ENCODE measurements around the gene IFT172. TPM values are rescaled to one million over a fixed set of nuclear protein-coding genes. Genes with fewer than 3 reads are reported as not detected.
"Not testable (repeated sequence)": the region's sequence is repeated elsewhere in the genome, so short reads cannot be mapped to it uniquely, and the experiment has no call there.

The IFT172 gene
- total RNA-seq, 1 donor from 2014 or later, result 43.6 TPM

DNA sequence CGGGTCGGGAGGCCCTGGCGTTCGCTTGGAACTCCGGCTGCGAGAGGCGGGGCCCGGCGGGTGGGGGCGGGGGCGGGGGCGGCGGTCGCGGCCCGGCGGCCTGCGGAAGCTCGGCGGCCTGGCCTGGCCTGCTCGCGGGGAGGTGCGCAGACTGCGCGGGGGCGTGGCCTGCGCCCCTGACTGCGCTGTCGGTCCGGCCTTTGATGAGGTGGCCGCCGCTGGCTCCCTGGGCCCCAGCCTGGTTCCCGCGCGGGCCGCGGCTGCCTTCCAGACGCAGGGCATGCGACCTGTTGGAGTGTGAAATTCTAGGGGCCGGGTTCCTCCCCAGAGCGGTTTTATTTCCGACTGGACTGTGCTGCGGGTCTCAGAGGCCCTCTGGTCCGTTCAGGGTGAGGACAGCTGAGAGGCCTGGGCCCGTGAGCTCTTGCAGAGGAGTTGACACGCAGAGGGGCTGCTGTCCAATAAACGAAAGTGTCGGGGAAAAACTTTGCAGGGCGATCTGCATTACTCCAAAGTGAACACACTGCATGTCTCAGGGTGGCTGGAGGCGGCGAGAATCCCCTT is 60.5 kb downstream of the IFT172 start:
- Mint-ChIP-seq H3K4me1 (ENCODE audit: low read depth, unreplicated experiment) (peaks cover 19% of the 10 kb centered on the region), H3K9me3 (ENCODE audit: unreplicated experiment) (peaks cover 12% of the 10 kb centered on the region), H3K27ac (ENCODE audit: unreplicated experiment) (peak overlapping the region; percentile 95), H3K4me3 (ENCODE audit: unreplicated experiment) (peak overlapping the region; percentile 99), H3K27me3 (ENCODE audit: unreplicated experiment) (peaks cover 3% of the 10 kb centered on the region), H3K36me3 (ENCODE audit: unreplicated experiment) (no peaks in the 10 kb centered on the region)
- peak; percentile 86 for DNase-seq
- TF ChIP-seq, protein P1, sequence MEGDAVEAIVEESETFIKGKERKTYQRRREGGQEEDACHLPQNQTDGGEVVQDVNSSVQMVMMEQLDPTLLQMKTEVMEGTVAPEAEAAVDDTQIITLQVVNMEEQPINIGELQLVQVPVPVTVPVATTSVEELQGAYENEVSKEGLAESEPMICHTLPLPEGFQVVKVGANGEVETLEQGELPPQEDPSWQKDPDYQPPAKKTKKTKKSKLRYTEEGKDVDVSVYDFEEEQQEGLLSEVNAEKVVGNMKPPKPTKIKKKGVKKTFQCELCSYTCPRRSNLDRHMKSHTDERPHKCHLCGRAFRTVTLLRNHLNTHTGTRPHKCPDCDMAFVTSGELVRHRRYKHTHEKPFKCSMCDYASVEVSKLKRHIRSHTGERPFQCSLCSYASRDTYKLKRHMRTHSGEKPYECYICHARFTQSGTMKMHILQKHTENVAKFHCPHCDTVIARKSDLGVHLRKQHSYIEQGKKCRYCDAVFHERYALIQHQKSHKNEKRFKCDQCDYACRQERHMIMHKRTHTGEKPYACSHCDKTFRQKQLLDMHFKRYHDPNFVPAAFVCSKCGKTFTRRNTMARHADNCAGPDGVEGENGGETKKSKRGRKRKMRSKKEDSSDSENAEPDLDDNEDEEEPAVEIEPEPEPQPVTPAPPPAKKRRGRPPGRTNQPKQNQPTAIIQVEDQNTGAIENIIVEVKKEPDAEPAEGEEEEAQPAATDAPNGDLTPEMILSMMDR (IDR thresholded peaks at IDR 0.05; ENCODE audit: partially characterized antibody, unreplicated experiment), result no peak

DNA sequence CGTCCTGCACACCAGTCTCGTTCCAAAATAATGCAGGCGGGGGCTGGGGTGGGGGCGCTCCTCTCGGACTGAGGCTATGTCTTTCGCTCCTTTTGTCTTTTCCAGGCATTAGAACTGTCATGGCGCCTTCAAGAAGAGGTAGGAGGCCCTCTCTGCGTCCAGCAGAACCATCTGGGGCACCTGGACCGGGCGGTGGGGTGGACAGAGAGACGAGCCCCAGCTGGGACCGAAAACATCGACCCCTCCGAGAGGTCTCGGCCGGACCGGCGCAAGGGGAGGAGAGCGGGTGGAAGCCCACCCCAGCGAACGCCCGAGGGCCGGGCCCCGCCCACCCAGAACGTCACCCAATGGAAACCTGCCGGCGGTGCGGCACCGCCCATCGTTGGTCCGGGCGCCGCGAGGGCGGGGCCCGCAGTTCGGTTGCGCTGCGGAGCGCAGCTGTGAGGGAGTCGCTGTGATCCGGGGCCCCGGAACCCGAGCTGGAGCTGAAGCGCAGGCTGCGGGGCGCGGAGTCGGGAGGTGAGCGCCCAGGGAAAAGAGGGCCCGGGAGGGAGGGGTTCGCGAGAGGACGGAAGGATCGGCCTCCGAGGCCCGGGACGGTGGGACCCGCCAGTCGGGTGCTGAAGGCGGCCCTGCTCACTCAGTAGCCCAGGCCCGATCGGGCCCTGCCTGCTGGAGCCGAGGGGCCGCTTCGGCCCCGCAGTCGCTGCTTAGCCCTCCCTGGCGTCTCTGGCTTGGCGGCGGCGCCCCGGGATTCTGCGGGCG is 61.1 kb downstream of the IFT172 start, which contains the start of gene NRBP1:
TSS of gene NRBP1 (plus strand) at position 419 of the 765 bp plus-strand sequence. CDS start 4,643 bp downstream, outside the sequence.
- TF ChIP-seq, protein P1 (IDR thresholded peaks at IDR 0.05; ENCODE audit: partially characterized antibody, unreplicated experiment), result no peak
- Mint-ChIP-seq H3K27me3 (ENCODE audit: unreplicated experiment) (peaks cover 3% of the 10 kb centered on the region), H3K4me1 (ENCODE audit: low read depth, unreplicated experiment) (peaks cover 19% of the 10 kb centered on the region), H3K4me3 (ENCODE audit: unreplicated experiment) (peak within 1 kb of the TSS; percentile 99), H3K36me3 (ENCODE audit: unreplicated experiment) (no peaks in the 10 kb centered on the region), H3K9me3 (ENCODE audit: unreplicated experiment) (peaks cover 12% of the 10 kb centered on the region), H3K27ac (ENCODE audit: unreplicated experiment) (peak within 1 kb of the TSS; percentile 98)
- DNase-seq, result peak; percentile 97

DNA sequence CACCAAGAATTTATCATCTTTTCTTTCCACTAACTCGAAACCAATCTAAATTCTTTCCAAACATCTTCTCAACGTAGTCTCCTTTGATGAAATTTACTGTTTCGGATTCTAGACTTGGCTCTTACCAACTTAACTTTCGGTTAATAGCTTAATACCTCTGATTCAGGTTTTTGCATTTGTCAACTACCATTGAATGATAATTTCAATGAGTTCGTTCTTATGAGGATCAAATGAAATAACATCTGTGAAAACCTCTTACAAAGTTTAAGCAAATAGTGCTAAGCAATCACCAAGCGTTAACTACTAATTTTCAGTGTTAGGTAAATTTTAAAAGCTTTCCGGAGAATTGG is 61.7 kb downstream of the IFT172 start:
- no peaks in the 10 kb centered on the region for H3K36me3 Mint-ChIP-seq (ENCODE audit: unreplicated experiment)
- peak overlapping the region; percentile 89 for H3K4me3 Mint-ChIP-seq (ENCODE audit: unreplicated experiment)
- peaks cover 19% of the 10 kb centered on the region for H3K4me1 Mint-ChIP-seq (ENCODE audit: low read depth, unreplicated experiment)
- H3K9me3 Mint-ChIP-seq (ENCODE audit: unreplicated experiment), result peaks cover 12% of the 10 kb centered on the region
- H3K27ac Mint-ChIP-seq (ENCODE audit: unreplicated experiment), result peak overlapping the region; percentile 98
- TF ChIP-seq, protein P1 (IDR thresholded peaks at IDR 0.05; ENCODE audit: partially characterized antibody, unreplicated experiment), result no peak
- peaks cover 3% of the 10 kb centered on the region for H3K27me3 Mint-ChIP-seq (ENCODE audit: unreplicated experiment)
- DNase-seq, result no peak

DNA sequence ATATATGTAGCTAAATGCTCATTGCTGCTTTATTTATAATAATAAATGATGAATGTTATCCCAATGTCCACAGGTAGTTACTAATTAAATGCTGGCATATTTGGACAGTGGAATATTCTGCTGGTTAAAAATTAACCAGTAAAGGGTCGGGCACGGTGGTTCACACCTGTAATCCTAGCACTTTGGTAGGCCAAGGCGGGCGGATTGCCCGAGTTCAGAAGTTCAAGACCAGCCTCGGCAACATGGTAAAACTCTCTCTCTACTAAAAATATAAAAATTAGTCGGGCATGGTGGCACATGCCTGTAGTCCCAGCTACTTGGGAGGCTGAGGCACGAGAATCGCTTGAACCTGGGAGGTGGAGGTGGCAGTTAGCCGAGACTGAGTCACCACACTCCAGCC is 64.5 kb downstream of the IFT172 start:
- not testable (repeated sequence) for H3K27ac Mint-ChIP-seq (ENCODE audit: unreplicated experiment); H3K27me3 Mint-ChIP-seq (ENCODE audit: unreplicated experiment); H3K4me3 Mint-ChIP-seq (ENCODE audit: unreplicated experiment); H3K36me3 Mint-ChIP-seq (ENCODE audit: unreplicated experiment); DNase-seq
- Mint-ChIP-seq H3K9me3 (ENCODE audit: unreplicated experiment) (peaks cover 12% of the 10 kb centered on the region), H3K4me1 (ENCODE audit: low read depth, unreplicated experiment) (peaks cover 10% of the 10 kb centered on the region)

DNA sequence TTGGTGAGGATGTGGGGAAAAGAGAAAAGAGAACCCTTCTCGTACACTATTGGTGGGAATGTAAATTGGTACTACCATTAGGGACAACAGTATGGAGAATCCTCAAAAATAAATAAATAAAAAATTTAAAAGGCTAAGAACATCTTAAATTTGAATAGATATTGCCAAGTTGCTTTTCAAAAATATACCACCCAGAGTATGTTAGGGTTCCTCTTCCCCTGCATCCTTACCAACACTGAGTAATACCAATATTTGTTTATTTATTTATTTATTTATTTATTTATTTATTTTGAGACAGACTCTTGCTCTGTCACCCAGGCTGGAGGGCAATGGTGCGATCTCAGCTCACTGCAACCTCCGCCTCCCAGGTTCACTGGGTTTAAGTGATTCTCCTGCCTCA is 66.6 kb downstream of the IFT172 start:
- Mint-ChIP-seq H3K36me3 (ENCODE audit: unreplicated experiment) (no peaks in the 10 kb centered on the region), H3K4me3 (ENCODE audit: unreplicated experiment) (no peak overlapping the region), H3K9me3 (ENCODE audit: unreplicated experiment) (peaks cover 4% of the 10 kb centered on the region), H3K27me3 (ENCODE audit: unreplicated experiment) (no peaks in the 10 kb centered on the region), H3K27ac (ENCODE audit: unreplicated experiment) (no peak overlapping the region), H3K4me1 (ENCODE audit: low read depth, unreplicated experiment) (peaks cover 4% of the 10 kb centered on the region)
- DNase-seq, result no peak
- TF ChIP-seq, protein P1 (IDR thresholded peaks at IDR 0.05; ENCODE audit: partially characterized antibody, unreplicated experiment), result no peak

Measured in glutamatergic neuron (in vitro differentiated cells).